Neural cell (in vitro differentiated cells): ENCODE results near the gene SEC14L3. TPM values are rescaled to one million over a fixed set of nuclear protein-coding genes. Genes with fewer than 3 reads are reported as not detected.

Source experiments
- H2AFZ ChIP-seq: fragments of 200-600, 300-800 bp; sonication (generic), shearing (Covaris generic); 2 replicates; pipeline ENCODE4 v1.6.0; 2014; ENCODE audit warnings: low read depth, mild to moderate bottlenecking, antibody characterized with exemption, low read length, moderate library complexity
- H3F3A ChIP-seq: fragments of 200-600 bp; shearing (Covaris generic); 2 replicates; pipeline ENCODE4 v1.6.1; 2016; ENCODE audit warnings: mild to moderate bottlenecking, moderate library complexity, mixed read lengths, antibody characterized with exemption, low read length; ENCODE audit not compliant: insufficient read depth, poor library complexity, severe bottlenecking
- H3K27ac ChIP-seq: fragments of 200-600, 300-800 bp; sonication (generic), shearing (Covaris generic); 2 replicates; pipeline ENCODE4 v1.5.1; 2014; ENCODE audit warnings: mild to moderate bottlenecking, low read length, moderate library complexity
- H3K27me3 ChIP-seq: fragments of 300-800, 200-600 bp; sonication (generic), shearing (Covaris generic); 2 replicates; pipeline ENCODE4 v1.6.0; 2014; ENCODE audit warnings: mild to moderate bottlenecking, low read depth, low read length, moderate library complexity; ENCODE audit not compliant: insufficient read depth
- H3K36me3 ChIP-seq: fragments of 300-800, 200-600 bp; sonication (generic), shearing (Covaris generic); 2 replicates; pipeline ENCODE4 v1.5.1; 2014; ENCODE audit warnings: mild to moderate bottlenecking, antibody characterized with exemption, low read length, moderate library complexity; ENCODE audit not compliant: insufficient read depth
- H3K4me2 ChIP-seq: fragments of 300-800, 200-600 bp; sonication (generic), shearing (Covaris generic); 2 replicates; pipeline ENCODE4 v1.6.0; 2014; ENCODE audit warnings: mild to moderate bottlenecking, low read length
- H3K4me3 ChIP-seq: fragments of 300-800, 200-600 bp; sonication (generic), shearing (Covaris generic); 2 replicates; pipeline ENCODE4 v1.5.1; 2014; ENCODE audit warnings: mild to moderate bottlenecking, low read length, moderate library complexity
- H3K79me2 ChIP-seq: fragments of 200-600 bp; shearing (Covaris generic); replicated peaks from 2 replicates; pipeline ENCODE4 v1.6.0; 2014; ENCODE audit warnings: mild to moderate bottlenecking, low read length, moderate library complexity; ENCODE audit not compliant: insufficient read depth
- H3K9ac ChIP-seq: fragments of 300-800, 200-600 bp; sonication (generic), shearing (Covaris generic); 2 replicates; pipeline ENCODE4 v1.6.1; 2016; ENCODE audit warnings: mild to moderate bottlenecking, low read length, mixed read lengths
- H3K9me2 ChIP-seq: fragments of 200-600 bp; shearing (Covaris generic); 2 replicates; pipeline ENCODE4 v1.6.1; 2016; ENCODE audit warnings: mild to moderate bottlenecking, low read length, mixed read lengths; ENCODE audit not compliant: insufficient read depth
- H3K9me3 ChIP-seq: fragments of 200-600, 300-800 bp; sonication (generic), shearing (Covaris generic); 2 replicates; pipeline ENCODE4 v1.6.1; 2016; ENCODE audit warnings: mild to moderate bottlenecking, mixed run types, low read length, moderate library complexity, mixed read lengths
- H4K20me1 ChIP-seq: fragments of 200-600 bp; shearing (Covaris generic); 2 replicates; pipeline ENCODE4 v1.6.1; 2016; ENCODE audit warnings: mild to moderate bottlenecking, mixed run types; ENCODE audit not compliant: insufficient read depth
- EP300 ChIP-seq: fragments of 450-650 bp; conservative IDR thresholded peaks from 2 replicates; pipeline ENCODE4 v1.6.1; 2014; ENCODE audit warnings: antibody characterized with exemption, mild to moderate bottlenecking, moderate library complexity; ENCODE audit not compliant: poor library complexity, severe bottlenecking
- EZH2 ChIP-seq: fragments of 200-600, 300-800 bp; shearing (Covaris generic), sonication (generic); IDR thresholded peaks from 2 replicates; pipeline ENCODE4 v1.6.1; 2014; ENCODE audit warnings: antibody characterized with exemption, low read length, borderline replicate concordance, mild to moderate bottlenecking; ENCODE audit not compliant: insufficient read depth, poor library complexity, severe bottlenecking
- MXI1 ChIP-seq: fragments of 450-650 bp; conservative IDR thresholded peaks from 2 replicates; pipeline ENCODE4 v1.6.1; 2014; ENCODE audit warnings: antibody characterized with exemption, mild to moderate bottlenecking; ENCODE audit not compliant: poor library complexity, severe bottlenecking
- POLR2AphosphoS5 ChIP-seq: IDR thresholded peaks from 2 replicates; pipeline ENCODE4 v1.6.1; 2012
- RAD21 ChIP-seq: fragments of 450-650 bp; conservative IDR thresholded peaks from 2 replicates; pipeline ENCODE4 v1.6.1; 2014; ENCODE audit warnings: antibody characterized with exemption, mild to moderate bottlenecking, moderate library complexity
- SMC3 ChIP-seq: fragments of 450-650 bp; conservative IDR thresholded peaks from 2 replicates; pipeline ENCODE4 v1.6.1; 2014; ENCODE audit warnings: antibody characterized with exemption, mild to moderate bottlenecking, moderate library complexity; ENCODE audit not compliant: poor library complexity
- TAF1 ChIP-seq: IDR thresholded peaks from 2 replicates; pipeline ENCODE4 v1.6.1; 2012; ENCODE audit warnings: low read depth
- polyA plus RNA-seq: library from polyadenylated mRNA; depleted of rRNA; stranded (reverse); fragments of >200 nt; gene quantifications from 2 replicates; pipeline ENCODE4 v1.2.3, GENCODE V29; 2014
- TF ChIP-seq, protein P1 (sequence below): IDR thresholded peaks from 2 replicates; pipeline ENCODE4 v1.6.1; 2012; ENCODE audit warnings: borderline replicate concordance
- TF ChIP-seq, protein P2 (sequence below): fragments of 450-650 bp; IDR thresholded peaks from 2 replicates; pipeline ENCODE4 v1.5.1; 2014; ENCODE audit warnings: antibody characterized with exemption, mild to moderate bottlenecking, moderate library complexity; ENCODE audit not compliant: poor library complexity, severe bottlenecking

The SEC14L3 gene
- polyA plus RNA-seq, 1 donor from 2014 or later: not detected

DNA sequence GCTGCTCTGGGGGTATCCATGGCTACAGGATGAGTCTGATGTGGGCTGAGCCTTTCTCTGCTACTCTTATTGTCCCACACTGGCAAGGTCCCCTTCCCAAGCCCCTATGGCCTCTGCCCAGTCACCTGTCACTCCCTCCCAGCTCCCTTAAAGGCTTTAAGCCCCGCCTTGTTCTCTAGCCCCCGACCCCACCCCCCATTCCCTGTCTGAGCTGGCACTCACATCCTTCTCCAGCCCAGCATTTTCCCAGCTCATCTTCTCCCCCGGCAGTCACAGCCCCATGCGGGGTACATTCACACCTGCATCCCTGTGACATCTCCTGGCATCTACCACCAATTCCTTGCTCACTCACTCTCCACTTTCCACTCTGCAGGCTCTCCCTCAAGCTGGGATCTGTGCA, 41.9 kb downstream of the SEC14L3 start:
- Histone ChIP-seq H3K9me2 (no peaks in the 10 kb centered on the region), H3K9me3 (no peaks in the 10 kb centered on the region), H3K4me3 (no peak overlapping the region), H2AFZ (no peak overlapping the region), H3K9ac (no peak overlapping the region), H3K4me2 (no peak overlapping the region), H3K36me3 (no peaks in the 10 kb centered on the region), H3K79me2 (no peaks in the 10 kb centered on the region), H3K27ac (no peak overlapping the region), H3K27me3 (no peaks in the 10 kb centered on the region), H4K20me1 (no peaks in the 10 kb centered on the region), H3F3A (no peaks in the 10 kb centered on the region)
- TF ChIP-seq EP300 (no peak), EZH2 (no peak), POLR2AphosphoS5 (no peak), TAF1 (no peak), SMC3 (no peak), MXI1 (no peak), RAD21 (no peak)
- TF ChIP-seq, protein P1, sequence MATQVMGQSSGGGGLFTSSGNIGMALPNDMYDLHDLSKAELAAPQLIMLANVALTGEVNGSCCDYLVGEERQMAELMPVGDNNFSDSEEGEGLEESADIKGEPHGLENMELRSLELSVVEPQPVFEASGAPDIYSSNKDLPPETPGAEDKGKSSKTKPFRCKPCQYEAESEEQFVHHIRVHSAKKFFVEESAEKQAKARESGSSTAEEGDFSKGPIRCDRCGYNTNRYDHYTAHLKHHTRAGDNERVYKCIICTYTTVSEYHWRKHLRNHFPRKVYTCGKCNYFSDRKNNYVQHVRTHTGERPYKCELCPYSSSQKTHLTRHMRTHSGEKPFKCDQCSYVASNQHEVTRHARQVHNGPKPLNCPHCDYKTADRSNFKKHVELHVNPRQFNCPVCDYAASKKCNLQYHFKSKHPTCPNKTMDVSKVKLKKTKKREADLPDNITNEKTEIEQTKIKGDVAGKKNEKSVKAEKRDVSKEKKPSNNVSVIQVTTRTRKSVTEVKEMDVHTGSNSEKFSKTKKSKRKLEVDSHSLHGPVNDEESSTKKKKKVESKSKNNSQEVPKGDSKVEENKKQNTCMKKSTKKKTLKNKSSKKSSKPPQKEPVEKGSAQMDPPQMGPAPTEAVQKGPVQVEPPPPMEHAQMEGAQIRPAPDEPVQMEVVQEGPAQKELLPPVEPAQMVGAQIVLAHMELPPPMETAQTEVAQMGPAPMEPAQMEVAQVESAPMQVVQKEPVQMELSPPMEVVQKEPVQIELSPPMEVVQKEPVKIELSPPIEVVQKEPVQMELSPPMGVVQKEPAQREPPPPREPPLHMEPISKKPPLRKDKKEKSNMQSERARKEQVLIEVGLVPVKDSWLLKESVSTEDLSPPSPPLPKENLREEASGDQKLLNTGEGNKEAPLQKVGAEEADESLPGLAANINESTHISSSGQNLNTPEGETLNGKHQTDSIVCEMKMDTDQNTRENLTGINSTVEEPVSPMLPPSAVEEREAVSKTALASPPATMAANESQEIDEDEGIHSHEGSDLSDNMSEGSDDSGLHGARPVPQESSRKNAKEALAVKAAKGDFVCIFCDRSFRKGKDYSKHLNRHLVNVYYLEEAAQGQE: no peak
- TF ChIP-seq, protein P2, sequence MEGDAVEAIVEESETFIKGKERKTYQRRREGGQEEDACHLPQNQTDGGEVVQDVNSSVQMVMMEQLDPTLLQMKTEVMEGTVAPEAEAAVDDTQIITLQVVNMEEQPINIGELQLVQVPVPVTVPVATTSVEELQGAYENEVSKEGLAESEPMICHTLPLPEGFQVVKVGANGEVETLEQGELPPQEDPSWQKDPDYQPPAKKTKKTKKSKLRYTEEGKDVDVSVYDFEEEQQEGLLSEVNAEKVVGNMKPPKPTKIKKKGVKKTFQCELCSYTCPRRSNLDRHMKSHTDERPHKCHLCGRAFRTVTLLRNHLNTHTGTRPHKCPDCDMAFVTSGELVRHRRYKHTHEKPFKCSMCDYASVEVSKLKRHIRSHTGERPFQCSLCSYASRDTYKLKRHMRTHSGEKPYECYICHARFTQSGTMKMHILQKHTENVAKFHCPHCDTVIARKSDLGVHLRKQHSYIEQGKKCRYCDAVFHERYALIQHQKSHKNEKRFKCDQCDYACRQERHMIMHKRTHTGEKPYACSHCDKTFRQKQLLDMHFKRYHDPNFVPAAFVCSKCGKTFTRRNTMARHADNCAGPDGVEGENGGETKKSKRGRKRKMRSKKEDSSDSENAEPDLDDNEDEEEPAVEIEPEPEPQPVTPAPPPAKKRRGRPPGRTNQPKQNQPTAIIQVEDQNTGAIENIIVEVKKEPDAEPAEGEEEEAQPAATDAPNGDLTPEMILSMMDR: no peak

- no peaks in the 10 kb centered on the region for H3K36me3 ChIP-seq
- no peaks in the 10 kb centered on the region for H3F3A ChIP-seq
- no peaks in the 10 kb centered on the region for H3K9me3 ChIP-seq
- no peaks in the 10 kb centered on the region for H4K20me1 ChIP-seq
- H3K27me3 ChIP-seq: no peaks in the 10 kb centered on the region
- no peak overlapping the region for H3K27ac ChIP-seq
- no peak overlapping the region for H3K4me2 ChIP-seq
- H3K79me2 ChIP-seq: no peaks in the 10 kb centered on the region
- TF ChIP-seq, protein P2: no peak
- TF ChIP-seq SMC3: no peak
- no peaks in the 10 kb centered on the region for H3K9me2 ChIP-seq
- H3K4me3 ChIP-seq: no peak overlapping the region
- no peak overlapping the region for H3K9ac ChIP-seq
- H2AFZ ChIP-seq: no peak overlapping the region
Observed at GRCh38 chr22:30427871-30428270, 43.9 kb downstream of the SEC14L3 start.
